NT2/D1 (cell line): ENCODE measurements around the gene UFL1.

Experiments used
- SUZ12 ChIP-seq: IDR thresholded peaks from 2 replicates; pipeline ENCODE4 v1.6.1; 2011; ENCODE audit not compliant: insufficient read length, insufficient read depth; ENCODE audit errors: extremely low read depth
- YY1 ChIP-seq: IDR thresholded peaks from 2 replicates; pipeline ENCODE4 v1.6.1; 2011; ENCODE audit not compliant: insufficient read length, insufficient read depth

- TF ChIP-seq SUZ12: no peak
- no peak for TF ChIP-seq YY1
These were observed 26.0 kb downstream of the UFL1 start for GRCh38 chr6:96547654-96548053.
